Measurements from ENCODE around the gene NSL1.
A peak's percentile ranks its signal among the peaks of the same experiment; 100 is the strongest.
"Not testable (repeated sequence)": the region's sequence is repeated elsewhere in the genome, so short reads cannot be mapped to it uniquely, and the experiment has no call there.

The NSL1 gene

DNA sequence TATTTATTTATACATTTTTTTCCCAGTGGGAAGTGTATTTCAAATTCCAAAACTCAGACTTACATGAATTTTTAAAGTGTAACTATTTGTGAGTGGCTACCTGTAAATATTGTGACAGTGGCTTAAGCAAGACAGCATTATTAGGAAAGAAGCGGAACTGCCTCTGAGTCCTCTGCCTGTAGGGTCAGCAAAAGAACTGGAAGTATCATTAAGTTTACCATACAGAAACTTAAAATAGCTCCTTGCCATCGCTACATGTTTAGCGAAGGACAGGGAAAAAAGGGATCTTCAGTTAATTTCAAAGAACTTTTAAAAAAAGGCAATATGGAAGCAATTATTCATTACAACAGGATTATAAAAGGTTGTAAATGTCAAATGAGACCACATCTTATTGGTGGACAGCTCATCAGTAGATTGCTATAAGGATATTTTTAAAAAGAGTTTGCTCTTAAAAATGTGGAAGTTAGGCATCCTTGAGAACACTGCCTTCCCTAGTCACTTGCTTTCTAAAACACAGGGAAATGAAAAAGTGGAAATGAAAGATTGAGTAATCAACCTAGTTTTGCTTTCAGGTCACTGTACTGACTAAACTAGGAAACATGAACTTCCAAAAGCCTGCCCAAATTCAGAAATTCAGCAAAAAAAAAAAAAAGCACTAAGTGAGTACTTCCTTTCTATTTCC, 39.2 kb downstream of the NSL1 start:
- no peak for DNase-seq (ENCODE audit: low read depth, low spot score)

GRCh38 chr1:212749821-212750535, 41.6 kb downstream of the NSL1 start:
- DNase-seq (ENCODE audit: low read depth, low spot score): peak; percentile 24

DNA sequence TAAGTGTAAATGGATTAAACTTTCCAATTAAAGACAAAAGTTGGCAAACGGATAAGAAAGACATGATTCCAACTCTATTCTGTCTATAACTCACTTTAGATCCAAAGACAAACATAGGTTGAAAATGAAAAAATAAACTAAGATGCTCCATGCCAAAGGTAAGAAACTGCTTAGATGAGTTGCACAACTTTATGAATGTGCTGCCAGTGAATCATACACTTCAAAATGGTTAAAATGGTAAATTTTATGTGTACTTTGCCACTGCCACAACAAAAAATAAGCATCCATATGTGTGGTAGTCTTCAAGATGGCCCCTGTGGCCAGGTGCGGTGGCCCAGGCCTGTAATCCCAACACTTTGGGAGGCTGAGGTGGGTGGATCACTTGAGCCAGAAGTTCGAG, 45.0 kb downstream of the NSL1 start:
- no peak for DNase-seq (ENCODE audit: low read depth, low spot score)

DNA sequence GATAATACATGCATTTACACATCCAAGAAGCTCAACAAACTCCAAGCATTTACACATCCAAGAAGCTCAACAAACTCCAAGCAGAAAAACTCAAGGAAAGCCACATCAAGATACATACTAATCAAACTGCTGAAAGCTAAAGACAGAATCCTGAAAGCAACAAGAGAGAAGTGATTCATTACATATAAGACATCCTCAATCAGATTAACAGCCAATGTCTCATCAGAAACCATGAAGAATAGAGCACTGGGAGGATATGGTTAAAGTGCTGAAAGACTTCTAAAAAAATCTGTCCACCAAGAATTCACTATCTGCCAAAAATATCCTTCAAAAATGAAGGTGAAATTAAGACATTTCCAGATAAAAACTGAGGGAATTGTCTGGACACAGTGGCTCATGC, 46.3 kb downstream of the NSL1 start:
- DNase-seq (ENCODE audit: low read depth, low spot score): no peak

DNA sequence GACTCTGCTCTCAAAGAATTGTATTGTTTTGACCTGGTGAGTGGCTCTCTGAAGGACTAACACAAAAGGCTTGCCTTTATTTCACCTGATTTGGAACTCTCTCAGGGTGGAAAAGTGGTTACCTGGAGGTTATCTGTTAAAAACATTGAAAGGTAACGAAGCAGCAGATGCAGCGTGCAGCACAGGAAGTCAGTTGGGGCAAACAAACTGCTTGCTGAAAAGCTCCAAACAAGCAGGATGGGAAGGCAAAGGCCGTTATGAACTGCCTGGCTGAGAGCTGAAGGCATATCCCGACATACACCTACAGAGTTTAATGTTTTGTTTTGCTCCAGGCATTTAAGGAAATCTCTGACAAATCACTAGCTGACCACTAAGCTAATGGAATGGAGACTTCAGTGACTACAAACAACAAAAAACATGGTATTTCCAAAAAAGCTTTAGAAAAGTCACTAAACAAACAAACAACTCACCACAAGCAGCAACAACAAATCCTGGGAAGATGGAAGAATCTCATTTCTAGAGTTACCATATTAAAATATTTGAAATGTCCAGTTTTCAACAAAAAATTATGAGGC, 47.6 kb downstream of the NSL1 start:
- no peak for DNase-seq (ENCODE audit: low read depth, low spot score)

DNA sequence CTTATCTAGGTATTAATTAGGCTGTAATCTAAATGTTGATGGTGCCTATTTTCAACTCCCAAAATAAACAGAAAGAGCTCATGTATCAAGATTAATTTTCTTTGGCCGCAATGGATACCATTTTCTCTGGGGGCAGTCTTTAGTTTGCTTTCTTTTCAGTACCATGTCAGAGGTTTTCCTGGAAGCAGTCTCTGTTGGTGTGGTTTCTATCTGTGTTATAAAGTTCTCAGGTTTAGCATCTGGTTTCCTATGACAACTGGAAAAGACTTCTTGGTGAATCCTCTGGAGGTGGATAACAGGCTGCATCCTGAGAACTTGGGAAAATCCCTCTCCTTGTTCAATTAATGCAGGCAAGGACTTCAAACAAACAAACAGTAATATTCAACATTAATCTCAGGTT, 53.2 kb downstream of the NSL1 start:
- DNase-seq (ENCODE audit: low read depth, low spot score): no peak

DNA sequence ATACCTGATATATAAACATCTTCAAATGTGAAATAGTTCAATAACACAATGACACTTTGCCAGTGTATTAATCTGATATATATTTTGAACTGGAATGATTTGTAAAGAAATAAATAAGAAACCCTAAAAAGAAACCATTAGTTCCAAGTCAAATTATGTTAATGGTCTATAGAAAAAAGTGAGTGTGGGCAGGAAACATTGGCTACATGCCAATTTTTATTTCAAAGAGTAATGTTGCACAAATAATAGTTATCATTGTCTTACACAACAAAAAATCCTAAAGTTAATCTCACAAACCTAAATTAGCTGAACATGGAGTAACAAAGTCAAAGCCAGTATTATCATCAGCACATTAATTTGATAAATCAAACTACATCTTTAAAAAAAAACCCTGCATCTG, 54.0 kb downstream of the NSL1 start:
- DNase-seq (ENCODE audit: low read depth, low spot score): no peak

- DNase-seq (ENCODE audit: low read depth, low spot score): no peak
Measured at GRCh38 chr1:212733109-212733508, 58.5 kb downstream of the NSL1 start.

- DNase-seq (ENCODE audit: low read depth, low spot score): no peak
Measured at GRCh38 chr1:212731630-212732029, 59.9 kb downstream of the NSL1 start.

DNA sequence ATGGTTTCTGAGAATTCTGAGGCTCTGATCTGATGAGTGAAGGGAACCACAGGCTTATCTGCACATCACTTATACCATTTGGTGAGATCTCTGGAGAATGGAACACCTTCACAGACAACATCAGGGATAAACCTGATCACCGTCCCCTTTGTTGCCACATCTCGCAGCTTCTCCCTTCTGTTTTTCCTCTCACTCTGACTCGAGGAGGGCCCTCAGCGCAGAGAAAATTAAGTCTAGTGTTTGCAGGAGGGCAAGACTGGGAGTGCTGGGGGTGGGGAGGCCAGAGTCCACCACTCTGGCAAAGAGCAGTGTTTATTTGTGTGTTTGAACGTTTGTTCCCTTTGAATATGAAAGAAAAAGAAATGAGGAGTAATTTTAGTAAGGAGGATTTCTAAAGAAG, 63.0 kb downstream of the NSL1 start:
- no peak for DNase-seq (ENCODE audit: low read depth, low spot score)

DNA sequence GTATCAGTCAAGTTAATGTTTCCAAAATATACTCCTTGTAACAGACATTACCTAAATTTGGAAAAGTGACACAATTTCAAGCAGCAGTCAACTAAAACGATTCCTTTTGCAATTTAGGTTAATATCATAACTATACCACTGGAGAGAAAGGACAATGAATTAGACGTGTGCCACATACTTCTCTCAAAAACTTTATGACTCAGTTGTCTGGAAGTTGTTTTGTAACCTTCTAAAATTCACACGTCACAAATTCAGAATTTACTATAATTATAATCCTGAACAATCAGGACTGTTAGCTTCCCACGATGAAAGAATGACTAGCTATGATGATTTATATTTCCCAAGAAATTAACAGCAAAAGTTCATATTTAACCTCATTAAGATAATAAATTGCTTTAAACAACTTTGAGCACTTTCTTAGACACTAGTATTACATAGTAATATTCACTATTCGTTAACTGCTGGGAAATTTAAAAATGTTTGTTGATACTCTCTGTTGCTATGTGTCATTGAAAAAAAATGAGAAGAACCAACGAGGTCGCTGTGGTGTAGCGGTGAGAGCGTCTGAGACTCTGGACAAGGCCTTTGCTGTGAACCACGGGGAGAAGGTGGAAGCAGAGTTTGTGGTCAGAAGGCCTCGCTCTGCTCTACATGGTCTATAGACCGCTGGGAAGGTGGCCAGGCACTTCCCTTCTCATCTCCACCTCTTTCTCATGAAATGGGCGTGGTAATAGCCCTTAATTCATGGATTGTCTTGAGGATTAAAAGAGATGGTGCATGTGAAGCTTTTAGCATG, 64.0 kb downstream of the NSL1 start:
- no peak for DNase-seq (ENCODE audit: low read depth, low spot score)

DNA sequence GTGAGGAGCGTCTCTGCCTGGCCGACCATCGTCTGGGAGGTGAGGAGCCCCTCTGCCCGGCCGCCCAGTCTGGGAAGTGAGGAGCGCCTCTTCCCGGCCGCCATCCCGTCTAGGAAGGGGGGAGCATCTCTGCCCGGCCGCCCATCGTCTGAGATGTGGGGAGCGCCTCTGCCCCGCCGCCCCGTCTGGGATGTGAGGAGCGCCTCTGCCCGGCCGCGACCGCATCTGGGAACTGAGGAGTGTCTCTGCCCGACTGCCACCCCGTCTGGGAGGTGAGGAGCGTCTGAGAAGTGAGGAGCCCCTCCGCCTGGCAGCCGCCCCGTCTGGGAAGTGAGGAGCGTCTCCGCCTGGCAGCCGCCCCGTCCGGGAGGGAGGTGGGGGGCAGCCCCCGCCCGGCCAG, 66.9 kb downstream of the NSL1 start:
- DNase-seq (ENCODE audit: low read depth, low spot score): not testable (repeated sequence)

GRCh38 chr1:212722270-212722957, 69.2 kb downstream of the NSL1 start:
- no peak for DNase-seq (ENCODE audit: low read depth, low spot score)

DNA sequence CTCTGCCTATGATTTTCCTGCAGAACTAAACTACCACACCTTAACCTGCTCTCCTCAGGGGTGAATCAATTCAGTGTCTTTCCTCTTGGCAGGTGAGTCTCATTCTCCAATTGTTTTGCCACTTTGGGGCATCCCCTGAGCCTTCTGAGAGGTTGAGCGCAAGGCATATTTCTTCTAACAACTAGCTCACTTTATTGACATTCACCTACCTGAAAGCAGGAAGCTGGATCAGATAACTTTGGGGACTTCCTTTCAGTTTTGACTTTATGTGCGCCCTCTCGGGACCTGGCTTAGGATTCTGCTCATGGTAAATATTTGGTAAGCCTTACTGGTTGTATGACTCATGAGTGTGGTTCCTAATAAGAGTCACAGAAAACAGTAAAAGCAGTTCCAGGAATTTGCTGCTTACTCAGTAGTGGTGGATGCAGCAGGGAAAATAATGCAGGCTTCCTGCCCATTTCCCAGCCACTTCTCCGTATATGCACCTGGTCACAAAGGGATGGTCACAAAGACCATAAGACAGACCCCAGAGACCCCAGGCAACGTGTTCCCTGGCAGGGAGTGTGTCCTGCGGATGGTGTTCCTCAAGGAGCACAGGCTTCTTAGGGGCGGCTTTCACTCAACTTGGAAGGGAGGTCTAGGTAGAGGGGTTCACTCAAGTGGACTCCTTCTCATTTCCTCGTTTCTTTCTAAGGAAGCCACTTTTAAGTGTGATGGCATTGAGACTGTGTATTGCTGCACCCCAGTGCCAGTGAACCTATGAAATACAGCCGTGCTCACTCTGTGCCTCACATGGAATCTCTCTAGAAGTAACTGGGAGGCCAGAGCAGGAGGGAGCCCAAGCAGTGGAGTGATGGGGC, 70.0 kb downstream of the NSL1 start:
- DNase-seq (ENCODE audit: low read depth, low spot score): no peak

DNA sequence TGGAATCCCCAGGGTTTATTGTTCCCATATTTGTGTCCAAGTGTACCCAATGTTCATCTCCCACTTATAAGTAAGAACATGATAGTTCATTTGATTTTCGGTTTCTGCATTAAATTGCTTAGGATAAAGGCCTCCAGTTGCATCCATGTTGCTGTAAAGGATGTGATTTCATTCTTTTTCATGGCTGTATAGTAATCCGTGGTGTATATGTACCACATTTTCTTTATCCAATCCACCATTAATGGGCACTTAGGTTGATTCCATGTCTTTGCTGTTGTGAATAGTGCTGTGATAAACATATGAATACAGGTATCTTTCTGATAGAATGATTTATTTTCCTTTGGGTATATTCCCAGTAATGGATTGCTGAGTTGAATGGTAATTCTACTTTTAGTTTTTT, 71.9 kb downstream of the NSL1 start:
- DNase-seq (ENCODE audit: low read depth, low spot score): no peak

DNA sequence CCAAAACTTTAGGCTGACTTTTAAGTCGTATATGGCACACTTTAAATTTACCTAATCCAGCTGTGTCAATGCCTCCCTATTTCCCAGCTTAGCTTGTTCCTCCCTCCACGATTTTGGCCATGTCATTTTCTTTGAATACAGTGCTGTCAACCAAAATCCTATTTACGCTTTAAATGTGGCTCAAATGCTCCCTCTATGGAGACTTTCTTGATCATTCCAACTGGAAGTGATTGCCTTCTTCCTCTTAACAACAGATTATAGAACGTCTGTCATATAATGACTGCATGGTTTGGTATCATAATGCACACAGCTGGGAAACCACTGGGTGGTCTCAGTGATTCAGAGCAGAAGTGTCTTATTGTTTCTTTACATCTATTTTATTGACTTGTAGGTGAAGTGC, 73.1 kb downstream of the NSL1 start:
- DNase-seq (ENCODE audit: low read depth, low spot score): no peak

DNA sequence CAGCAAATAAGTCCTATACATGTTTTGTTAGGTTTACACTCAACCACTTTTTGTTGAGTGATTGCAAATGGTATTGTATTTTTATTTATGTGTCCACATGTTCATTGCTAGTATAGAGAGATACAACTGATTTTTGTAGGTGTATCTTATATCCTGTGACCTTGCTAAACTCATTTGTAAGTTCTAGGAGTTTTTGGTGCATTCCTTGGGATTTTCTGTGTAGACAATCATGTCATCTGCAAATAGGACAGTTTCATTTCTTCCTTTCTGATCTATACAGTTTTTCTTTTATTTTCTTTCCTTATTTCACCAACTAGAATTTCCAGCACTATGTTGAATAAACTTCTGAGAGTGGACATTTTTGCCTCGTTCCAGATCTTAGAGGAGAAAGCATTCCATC, 75.4 kb downstream of the NSL1 start:
- no peak for DNase-seq (ENCODE audit: low read depth, low spot score)

DNA sequence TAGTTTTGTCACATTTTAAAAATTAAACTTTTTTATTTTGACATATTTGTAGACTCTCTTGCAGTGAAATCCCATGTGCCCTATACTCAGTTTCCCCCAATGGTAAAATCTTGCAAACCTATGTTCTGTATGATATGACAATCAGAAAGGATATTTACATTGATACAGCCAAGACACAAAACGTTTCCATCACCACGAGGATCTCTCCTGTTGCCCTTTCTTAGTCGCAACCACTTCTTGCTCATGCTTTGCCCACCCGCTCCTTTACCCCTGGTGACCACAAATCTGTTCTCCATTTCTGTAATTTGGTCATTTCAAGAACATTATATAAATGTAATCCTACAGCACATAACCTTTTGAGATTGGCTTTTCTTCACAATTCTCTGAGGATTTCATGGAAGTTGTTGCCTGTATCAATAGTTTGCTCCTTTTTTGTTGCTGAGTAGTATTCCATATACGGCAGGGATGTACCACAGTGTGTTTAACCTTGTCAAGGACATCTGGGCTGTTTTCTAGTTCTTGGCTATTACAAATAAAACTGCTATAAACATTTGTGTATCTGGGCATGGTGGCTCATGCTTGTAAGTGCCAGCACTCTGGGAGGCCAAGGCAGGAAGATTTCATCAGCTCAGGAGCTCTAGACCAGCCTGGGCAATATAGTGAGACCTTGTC, 78.0 kb downstream of the NSL1 start:
- no peak for DNase-seq (ENCODE audit: low read depth, low spot score)

GRCh38 chr1:212712451-212713303, 78.9 kb downstream of the NSL1 start:
- no peak for DNase-seq (ENCODE audit: low read depth, low spot score)
